NT2/D1 (cell line): Measurements from ENCODE around the gene RNASE3.

ENCODE experiments used
- DNase-seq: peaks from one replicate; pipeline ENCODE4 v3.0.0-alpha.2; 2011; ENCODE audit warnings: low read depth, low spot score
- H3K27me3 ChIP-seq: 2 replicates; pipeline ENCODE4 v1.6.0; 2011; ENCODE audit warnings: mild to moderate bottlenecking; ENCODE audit not compliant: insufficient read length, insufficient read depth
- H3K36me3 ChIP-seq: 2 replicates; pipeline ENCODE4 v1.6.1; 2011; ENCODE audit warnings: mild to moderate bottlenecking, low read length, mixed read lengths; ENCODE audit not compliant: insufficient read depth, insufficient read length
- H3K4me1 ChIP-seq: 2 replicates; pipeline ENCODE4 v1.5.1; 2011; ENCODE audit not compliant: insufficient read depth, insufficient read length
- H3K4me3 ChIP-seq: 2 replicates; pipeline ENCODE4 v1.5.1; 2011; ENCODE audit warnings: low read depth; ENCODE audit not compliant: insufficient read length
- H3K9ac ChIP-seq: 2 replicates; pipeline ENCODE4 v1.6.0; 2011; ENCODE audit warnings: low read depth; ENCODE audit not compliant: insufficient read length
- H3K9me3 ChIP-seq: 2 replicates; pipeline ENCODE4 v1.5.1; 2011; ENCODE audit warnings: mild to moderate bottlenecking, low read length; ENCODE audit not compliant: insufficient read depth
- SUZ12 ChIP-seq: IDR thresholded peaks from 2 replicates; pipeline ENCODE4 v1.6.1; 2011; ENCODE audit not compliant: insufficient read length, insufficient read depth; ENCODE audit errors: extremely low read depth
- YY1 ChIP-seq: IDR thresholded peaks from 2 replicates; pipeline ENCODE4 v1.6.1; 2011; ENCODE audit not compliant: insufficient read length, insufficient read depth
- ZNF274 ChIP-seq: IDR thresholded peaks from 2 replicates; pipeline ENCODE4 v1.6.1; 2011; ENCODE audit warnings: mild to moderate bottlenecking, low read depth, low read length

Gene RNASE3

DNA sequence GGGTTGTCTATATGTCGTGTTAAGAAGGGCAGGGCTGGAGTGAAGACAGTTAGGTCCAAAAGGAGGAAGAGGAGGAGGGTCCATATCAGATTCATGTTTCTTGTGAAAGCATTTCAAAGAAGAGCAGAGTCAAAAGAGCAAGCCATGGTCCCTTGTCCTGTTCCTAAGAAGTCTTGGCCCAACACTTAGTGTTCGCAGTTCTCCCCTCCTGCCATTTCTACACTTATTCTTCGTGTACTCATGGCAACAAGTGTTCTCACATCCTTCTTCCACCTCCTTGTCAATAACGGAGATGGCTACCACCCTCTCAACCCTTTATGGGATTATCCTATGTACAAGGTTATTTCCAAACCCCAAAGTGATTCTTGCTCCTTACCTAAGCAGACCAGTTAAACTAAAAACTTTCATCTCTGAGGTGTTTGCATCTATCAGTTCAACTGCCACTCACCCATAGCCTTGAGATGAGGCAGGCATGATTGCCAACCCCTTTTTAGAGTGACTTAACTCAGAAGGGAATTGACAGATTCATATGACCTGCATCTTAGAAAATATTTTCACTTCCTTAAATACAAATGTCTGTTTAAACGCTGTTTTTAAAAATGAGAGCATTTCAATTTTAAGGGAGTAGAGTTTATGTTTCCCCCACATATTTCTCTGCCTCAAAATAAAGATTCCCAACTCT is 44.3 kb downstream of the RNASE3 start:
- H3K9ac ChIP-seq = no peak overlapping the region
- no peaks in the 10 kb centered on the region for H3K36me3 ChIP-seq
- DNase-seq = no peak
- TF ChIP-seq YY1 (no peak), ZNF274 (no peak), SUZ12 (no peak)
- H3K27me3 ChIP-seq = no peaks in the 10 kb centered on the region
- H3K4me3 ChIP-seq = no peak overlapping the region
- no peaks in the 10 kb centered on the region for H3K9me3 ChIP-seq
- H3K4me1 ChIP-seq = no peaks in the 10 kb centered on the region
